ENCODE results near the gene VENTX. TPM values are rescaled to one million over a fixed set of nuclear protein-coding genes. Genes with fewer than 3 reads are reported as not detected.

Gene VENTX
- total RNA-seq, 1 experiment from 2014 or later: 28.0 TPM

GRCh38 chr10:133252223-133252552, 14.5 kb downstream of the VENTX start (continued):
- no peak for TF ChIP-seq ZNF396 (CRISPR knock-in tag; IDR thresholded peaks at IDR 0.05; ENCODE audit: borderline replicate concordance)
- no peak for TF ChIP-seq ZSCAN18 (CRISPR knock-in tag; IDR thresholded peaks at IDR 0.05)
- TF ChIP-seq JAZF1 (CRISPR knock-in tag; IDR thresholded peaks at IDR 0.05): no peak
- no peak for TF ChIP-seq ZNF138 (CRISPR knock-in tag; conservative IDR thresholded peaks at IDR 0.05)
- no peak for TF ChIP-seq OVOL2 (CRISPR knock-in tag; IDR thresholded peaks at IDR 0.05; ENCODE audit: borderline replicate concordance)

- CTCF ChIA-PET: no interaction called here
- no peak for TF ChIP-seq ZNF232 (CRISPR knock-in tag; IDR thresholded peaks at IDR 0.05)
- no peak for TF ChIP-seq ZMAT4 (CRISPR knock-in tag; IDR thresholded peaks at IDR 0.05)
- TF ChIP-seq CTCF (IDR thresholded peaks at IDR 0.05): no peak
- DNase-seq (ENCODE audit: low spot score) (no peak), ATAC-seq (no peak)
- Mint-ChIP-seq H3K9me3 (no peaks in the 10 kb centered on the region), H3K27ac (no peak overlapping the region), H3K27me3 (ENCODE audit: low read depth) (no peaks in the 10 kb centered on the region; the same call in 1 of the 2 replicates), H3K4me3 (no peak overlapping the region), H3K36me3 (no peaks in the 10 kb centered on the region), H3K4me1 (peaks cover 9% of the 10 kb centered on the region)
- POLR2A ChIA-PET: no interaction called here
These were observed 15.8 kb downstream of the VENTX start for GRCh38 chr10:133253361-133253955.

- POLR2A ChIA-PET: no interaction called here
These were observed 16.9 kb downstream of the VENTX start for GRCh38 chr10:133254421-133255120.

GRCh38 chr10:133255323-133255722, 17.7 kb downstream of the VENTX start:
- ATAC-seq (no peak), DNase-seq (ENCODE audit: low spot score) (no peak)
- Mint-ChIP-seq H3K27me3 (ENCODE audit: low read depth) (no peaks in the 10 kb centered on the region; the same call in 1 of the 2 replicates), H3K4me3 (no peak overlapping the region), H3K36me3 (no peaks in the 10 kb centered on the region), H3K4me1 (peaks cover 9% of the 10 kb centered on the region), H3K9me3 (no peaks in the 10 kb centered on the region), H3K27ac (no peak overlapping the region)
- POLR2A ChIA-PET: no interaction called here
- CTCF ChIA-PET: interaction anchor here (5.0 kb wide), 1 partner anchor 9 kb away, joined by 61 read pairs; no protein-coding TSS in a partner anchor
- TF ChIP-seq RORB (CRISPR knock-in tag; IDR thresholded peaks at IDR 0.05): no peak
- no peak for TF ChIP-seq PRRX2 (CRISPR knock-in tag; IDR thresholded peaks at IDR 0.05)
- TF ChIP-seq NFYB (CRISPR knock-in tag; conservative IDR thresholded peaks at IDR 0.05; ENCODE audit: low read depth): no peak
- no peak for TF ChIP-seq SOX15 (CRISPR knock-in tag; IDR thresholded peaks at IDR 0.05)
- no peak for TF ChIP-seq ATF2 (CRISPR knock-in tag; IDR thresholded peaks at IDR 0.05; ENCODE audit: borderline replicate concordance, low read depth)
- TF ChIP-seq CTCF (IDR thresholded peaks at IDR 0.05): no peak
- no peak for TF ChIP-seq ELF4 (CRISPR knock-in tag; IDR thresholded peaks at IDR 0.05; ENCODE audit: low read depth)
- no peak for TF ChIP-seq IRF1 (CRISPR knock-in tag; IDR thresholded peaks at IDR 0.05)

More at GRCh38 chr10:133254421-133255120, 16.9 kb downstream of the VENTX start:
- Mint-ChIP-seq H3K27ac (no peak overlapping the region), H3K9me3 (no peaks in the 10 kb centered on the region), H3K4me1 (peaks cover 9% of the 10 kb centered on the region), H3K27me3 (ENCODE audit: low read depth) (no peaks in the 10 kb centered on the region; the same call in 1 of the 2 replicates), H3K36me3 (no peaks in the 10 kb centered on the region), H3K4me3 (no peak overlapping the region)
- no peak for TF ChIP-seq FOXP1 (CRISPR knock-in tag; IDR thresholded peaks at IDR 0.05; ENCODE audit: borderline replicate concordance)
- TF ChIP-seq MXD4 (CRISPR knock-in tag; IDR thresholded peaks at IDR 0.05; ENCODE audit: borderline replicate concordance): no peak
- no peak for TF ChIP-seq ZNF512 (CRISPR knock-in tag; IDR thresholded peaks at IDR 0.05; ENCODE audit: borderline replicate concordance)
- ATAC-seq (no peak), DNase-seq (ENCODE audit: low spot score) (no peak)
- CTCF ChIA-PET: no interaction called here
